Hepatocyte (in vitro differentiated cells): Measurements from ENCODE around the gene C2orf74.
"Not testable (repeated sequence)": the region's sequence is repeated elsewhere in the genome, so short reads cannot be mapped to it uniquely, and the experiment has no call there.

Source experiments
- EZH2 ChIP-seq: fragments of 200-600 bp; sonication (generic); IDR thresholded peaks from 2 replicates; pipeline ENCODE4 v1.6.1; 2016; ENCODE audit warnings: antibody characterized with exemption, mild to moderate bottlenecking, borderline replicate concordance
- TF ChIP-seq, protein P1 (sequence below): fragments of 200-600 bp; sonication (generic); IDR thresholded peaks from 2 replicates; pipeline ENCODE4 v1.5.1; 2016; ENCODE audit warnings: antibody characterized with exemption, mild to moderate bottlenecking; ENCODE audit not compliant: poor library complexity

- TF ChIP-seq EZH2, result not testable (repeated sequence)
- TF ChIP-seq, protein P1, sequence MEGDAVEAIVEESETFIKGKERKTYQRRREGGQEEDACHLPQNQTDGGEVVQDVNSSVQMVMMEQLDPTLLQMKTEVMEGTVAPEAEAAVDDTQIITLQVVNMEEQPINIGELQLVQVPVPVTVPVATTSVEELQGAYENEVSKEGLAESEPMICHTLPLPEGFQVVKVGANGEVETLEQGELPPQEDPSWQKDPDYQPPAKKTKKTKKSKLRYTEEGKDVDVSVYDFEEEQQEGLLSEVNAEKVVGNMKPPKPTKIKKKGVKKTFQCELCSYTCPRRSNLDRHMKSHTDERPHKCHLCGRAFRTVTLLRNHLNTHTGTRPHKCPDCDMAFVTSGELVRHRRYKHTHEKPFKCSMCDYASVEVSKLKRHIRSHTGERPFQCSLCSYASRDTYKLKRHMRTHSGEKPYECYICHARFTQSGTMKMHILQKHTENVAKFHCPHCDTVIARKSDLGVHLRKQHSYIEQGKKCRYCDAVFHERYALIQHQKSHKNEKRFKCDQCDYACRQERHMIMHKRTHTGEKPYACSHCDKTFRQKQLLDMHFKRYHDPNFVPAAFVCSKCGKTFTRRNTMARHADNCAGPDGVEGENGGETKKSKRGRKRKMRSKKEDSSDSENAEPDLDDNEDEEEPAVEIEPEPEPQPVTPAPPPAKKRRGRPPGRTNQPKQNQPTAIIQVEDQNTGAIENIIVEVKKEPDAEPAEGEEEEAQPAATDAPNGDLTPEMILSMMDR, result not testable (repeated sequence)
Measured at GRCh38 chr2:61165082-61165481, 3.1 kb downstream of the C2orf74 start.
